Raji (cell line): Measurements from ENCODE around the gene NLGN4Y.

Experiments used
- POLR2A ChIP-seq: IDR thresholded peaks from 2 replicates; pipeline ENCODE4 v1.6.1; 2011; ENCODE audit warnings: low read depth, low read length, control low read depth; ENCODE audit not compliant: insufficient read depth

Gene NLGN4Y

GRCh38 chrY:14798010-14798409, 273.7 kb downstream of the NLGN4Y start:
- TF ChIP-seq POLR2A = no peak

GRCh38 chrY:14801096-14801495, 276.8 kb downstream of the NLGN4Y start:
- TF ChIP-seq POLR2A = no peak

- TF ChIP-seq POLR2A = no peak
These were observed 277.8 kb downstream of the NLGN4Y start for GRCh38 chrY:14802125-14802524.

GRCh38 chrY:14804041-14804440, 279.7 kb downstream of the NLGN4Y start:
- no peak for TF ChIP-seq POLR2A

- no peak for TF ChIP-seq POLR2A
These were observed 294.1 kb downstream of the NLGN4Y start for GRCh38 chrY:14818452-14818851.

- TF ChIP-seq POLR2A = no peak
These were observed 297.9 kb downstream of the NLGN4Y start for GRCh38 chrY:14822201-14822600.

GRCh38 chrY:14822906-14823305, 298.6 kb downstream of the NLGN4Y start:
- no peak for TF ChIP-seq POLR2A

- TF ChIP-seq POLR2A = no peak
These were observed 300.3 kb downstream of the NLGN4Y start for GRCh38 chrY:14824583-14824982.

GRCh38 chrY:14825728-14826127, 301.4 kb downstream of the NLGN4Y start:
- TF ChIP-seq POLR2A = no peak

GRCh38 chrY:14828531-14828930, 304.2 kb downstream of the NLGN4Y start:
- no peak for TF ChIP-seq POLR2A

GRCh38 chrY:14829366-14829885, 305.1 kb downstream of the NLGN4Y start:
- TF ChIP-seq POLR2A = no peak

GRCh38 chrY:14834103-14835060, 310.1 kb downstream of the NLGN4Y start:
- TF ChIP-seq POLR2A = no peak

GRCh38 chrY:14837466-14837865, 313.1 kb downstream of the NLGN4Y start:
- no peak for TF ChIP-seq POLR2A

- no peak for TF ChIP-seq POLR2A
These were observed 326.4 kb downstream of the NLGN4Y start for GRCh38 chrY:14850734-14851133.

- no peak for TF ChIP-seq POLR2A
These were observed 336.1 kb downstream of the NLGN4Y start for GRCh38 chrY:14860448-14860847.

- TF ChIP-seq POLR2A = no peak
These were observed 347.6 kb downstream of the NLGN4Y start for GRCh38 chrY:14871971-14872370.
